Ishikawa (cell line): ENCODE data around the gene CFAP298.

Experiments
- CREB1 ChIP-seq: IDR thresholded peaks from 2 replicates; pipeline ENCODE4 v1.6.1; 2012; ENCODE audit warnings: low read depth
- EGR1 ChIP-seq: IDR thresholded peaks from 2 replicates; pipeline ENCODE4 v1.6.1; 2012
- EP300 ChIP-seq: IDR thresholded peaks from 2 replicates; pipeline ENCODE4 v1.6.1; 2012; ENCODE audit warnings: borderline replicate concordance
- FOXM1 ChIP-seq: IDR thresholded peaks from 2 replicates; pipeline ENCODE4 v1.6.1; 2012; ENCODE audit warnings: low read depth, borderline replicate concordance
- NFIC ChIP-seq: IDR thresholded peaks from 2 replicates; pipeline ENCODE4 v1.6.1; 2012
- RAD21 ChIP-seq: IDR thresholded peaks from 2 replicates; pipeline ENCODE4 v1.6.1; 2012; ENCODE audit warnings: low read depth
- TF ChIP-seq, protein P1 (sequence below): IDR thresholded peaks from 2 replicates; pipeline ENCODE4 v1.6.1; 2012; ENCODE audit warnings: low read depth, mild to moderate bottlenecking
- TF ChIP-seq, protein P2 (sequence below): IDR thresholded peaks from 2 replicates; pipeline ENCODE4 v1.6.1; 2012

DNA sequence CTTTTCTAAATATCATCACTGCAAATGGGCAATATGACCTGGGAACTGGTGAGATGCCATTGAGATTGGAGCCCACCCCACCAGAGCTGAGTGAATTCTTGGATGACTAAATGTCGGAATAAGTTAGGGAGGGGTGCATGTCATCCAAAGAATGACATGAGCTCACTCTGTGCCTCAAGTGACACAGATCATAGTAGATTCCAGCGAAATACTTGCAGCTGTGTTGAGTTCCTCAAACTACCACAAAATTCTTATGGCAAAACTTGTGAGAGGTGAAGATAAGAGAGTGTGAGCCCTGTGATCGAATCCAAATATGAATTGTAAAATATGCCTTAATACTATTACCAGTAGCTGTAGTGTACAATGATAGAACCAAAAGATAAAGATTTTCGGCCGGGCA lies 24.5 kb downstream of the CFAP298 start:
- no peak for TF ChIP-seq EP300
- TF ChIP-seq CREB1 = no peak
- TF ChIP-seq NFIC = no peak
- TF ChIP-seq, protein P1, sequence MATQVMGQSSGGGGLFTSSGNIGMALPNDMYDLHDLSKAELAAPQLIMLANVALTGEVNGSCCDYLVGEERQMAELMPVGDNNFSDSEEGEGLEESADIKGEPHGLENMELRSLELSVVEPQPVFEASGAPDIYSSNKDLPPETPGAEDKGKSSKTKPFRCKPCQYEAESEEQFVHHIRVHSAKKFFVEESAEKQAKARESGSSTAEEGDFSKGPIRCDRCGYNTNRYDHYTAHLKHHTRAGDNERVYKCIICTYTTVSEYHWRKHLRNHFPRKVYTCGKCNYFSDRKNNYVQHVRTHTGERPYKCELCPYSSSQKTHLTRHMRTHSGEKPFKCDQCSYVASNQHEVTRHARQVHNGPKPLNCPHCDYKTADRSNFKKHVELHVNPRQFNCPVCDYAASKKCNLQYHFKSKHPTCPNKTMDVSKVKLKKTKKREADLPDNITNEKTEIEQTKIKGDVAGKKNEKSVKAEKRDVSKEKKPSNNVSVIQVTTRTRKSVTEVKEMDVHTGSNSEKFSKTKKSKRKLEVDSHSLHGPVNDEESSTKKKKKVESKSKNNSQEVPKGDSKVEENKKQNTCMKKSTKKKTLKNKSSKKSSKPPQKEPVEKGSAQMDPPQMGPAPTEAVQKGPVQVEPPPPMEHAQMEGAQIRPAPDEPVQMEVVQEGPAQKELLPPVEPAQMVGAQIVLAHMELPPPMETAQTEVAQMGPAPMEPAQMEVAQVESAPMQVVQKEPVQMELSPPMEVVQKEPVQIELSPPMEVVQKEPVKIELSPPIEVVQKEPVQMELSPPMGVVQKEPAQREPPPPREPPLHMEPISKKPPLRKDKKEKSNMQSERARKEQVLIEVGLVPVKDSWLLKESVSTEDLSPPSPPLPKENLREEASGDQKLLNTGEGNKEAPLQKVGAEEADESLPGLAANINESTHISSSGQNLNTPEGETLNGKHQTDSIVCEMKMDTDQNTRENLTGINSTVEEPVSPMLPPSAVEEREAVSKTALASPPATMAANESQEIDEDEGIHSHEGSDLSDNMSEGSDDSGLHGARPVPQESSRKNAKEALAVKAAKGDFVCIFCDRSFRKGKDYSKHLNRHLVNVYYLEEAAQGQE = no peak
- no peak for TF ChIP-seq FOXM1
- no peak for TF ChIP-seq EGR1
- TF ChIP-seq, protein P2, sequence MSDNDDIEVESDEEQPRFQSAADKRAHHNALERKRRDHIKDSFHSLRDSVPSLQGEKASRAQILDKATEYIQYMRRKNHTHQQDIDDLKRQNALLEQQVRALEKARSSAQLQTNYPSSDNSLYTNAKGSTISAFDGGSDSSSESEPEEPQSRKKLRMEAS = no peak
- TF ChIP-seq RAD21 = no peak
